GM23338 (cell line): ENCODE results near the gene PICK1. TPM values are rescaled to one million over a fixed set of nuclear protein-coding genes. Genes with fewer than 3 reads are reported as not detected.

ENCODE experiments used
- ATAC-seq: fragments of 200-7000 bp; cut with Tn5 transposase; 3 replicates; pipeline ENCODE4 v1.9.1; 2020
- DNase-seq: peaks from one replicate; pipeline ENCODE4 v3.0.0-alpha.2; 2015; ENCODE audit warnings: low spot score
- H2AFZ ChIP-seq: fragments of 200-600 bp; sonication (generic); 2 replicates; pipeline ENCODE4 v1.8.0; 2016; ENCODE audit warnings: antibody characterized with exemption, mild to moderate bottlenecking, moderate library complexity
- H3F3A ChIP-seq: fragments of 200-600 bp; sonication (generic); replicated peaks from 2 replicates; pipeline ENCODE4 v1.8.0; 2017; ENCODE audit warnings: antibody characterized with exemption, mixed run types, low read depth
- H3K27ac ChIP-seq: fragments of 200-600 bp; sonication (generic); 2 replicates; pipeline ENCODE4 v1.6.1; 2016; ENCODE audit warnings: low read depth
- H3K27me3 ChIP-seq: fragments of 200-600 bp; sonication (generic); 2 replicates; pipeline ENCODE4 v1.8.0; 2016; ENCODE audit warnings: mild to moderate bottlenecking, mixed run types, moderate library complexity; ENCODE audit not compliant: insufficient read depth
- H3K36me3 ChIP-seq: fragments of 200-600 bp; sonication (generic); 2 replicates; pipeline ENCODE4 v1.8.0; 2016; ENCODE audit warnings: mild to moderate bottlenecking; ENCODE audit not compliant: insufficient read depth
- H3K4me1 ChIP-seq: fragments of 200-600 bp; sonication (generic); 2 replicates; pipeline ENCODE4 v1.8.0; 2016; ENCODE audit warnings: mild to moderate bottlenecking, moderate library complexity; ENCODE audit not compliant: insufficient read depth
- H3K4me2 ChIP-seq: fragments of 200-600 bp; sonication (generic); 2 replicates; pipeline ENCODE4 v1.7.1; 2017; ENCODE audit warnings: mixed run types
- H3K4me3 ChIP-seq: fragments of 200-600 bp; sonication (generic); 2 replicates; pipeline ENCODE4 v1.6.1; 2016; ENCODE audit warnings: mixed run types
- H3K79me2 ChIP-seq: fragments of 200-600 bp; sonication (generic); replicated peaks from 2 replicates; pipeline ENCODE4 v1.8.0; 2017; ENCODE audit warnings: mild to moderate bottlenecking; ENCODE audit not compliant: insufficient read depth
- H3K9me2 ChIP-seq: fragments of 200-600 bp; sonication (generic); 2 replicates; pipeline ENCODE4 v1.8.0; 2017; ENCODE audit not compliant: insufficient read depth
- H4K20me1 ChIP-seq: fragments of 200-600 bp; sonication (generic); replicated peaks from 2 replicates; pipeline ENCODE4 v1.8.0; 2017; ENCODE audit warnings: mild to moderate bottlenecking; ENCODE audit not compliant: insufficient read depth
- H3K27ac Mint-ChIP-seq: 2 replicates; pipeline ENCODE4 v1.8.0; 2020; ENCODE audit warnings: inconsistent platforms, mild to moderate bottlenecking, moderate library complexity, mixed read lengths
- H3K27me3 Mint-ChIP-seq: 3 replicates; pipeline ENCODE4 v1.8.0; 2022; ENCODE audit warnings: low read depth, mild to moderate bottlenecking, moderate library complexity, mixed read lengths, inconsistent platforms; ENCODE audit not compliant: insufficient read depth, poor library complexity
- H3K36me3 Mint-ChIP-seq: 3 replicates; pipeline ENCODE4 v1.8.0; 2021; ENCODE audit warnings: low read depth, mild to moderate bottlenecking, inconsistent platforms, moderate library complexity, mixed read lengths
- H3K4me1 Mint-ChIP-seq: 3 replicates; pipeline ENCODE4 v1.8.0; 2020; ENCODE audit warnings: mild to moderate bottlenecking, inconsistent platforms, mixed read lengths
- H3K4me3 Mint-ChIP-seq: 3 replicates; pipeline ENCODE4 v1.8.0; 2021; ENCODE audit warnings: moderate library complexity, mild to moderate bottlenecking, inconsistent platforms, mixed read lengths
- H3K9me3 Mint-ChIP-seq: 3 replicates; pipeline ENCODE4 v1.8.0; 2020; ENCODE audit warnings: moderate library complexity, mild to moderate bottlenecking, inconsistent platforms, mixed read lengths
- EZH2 ChIP-seq: fragments of 200-600 bp; sonication (generic); IDR thresholded peaks from one replicate; pipeline ENCODE4 v1.8.0; 2017; ENCODE audit warnings: antibody characterized with exemption, mild to moderate bottlenecking, low read depth; ENCODE audit not compliant: unreplicated experiment
- NANOG ChIP-seq: IDR thresholded peaks from 2 replicates; pipeline ENCODE4 v1.6.1; 2016; ENCODE audit warnings: antibody characterized with exemption, borderline replicate concordance
- POLR2AphosphoS5 ChIP-seq: IDR thresholded peaks from 2 replicates; pipeline ENCODE4 v1.6.1; 2016; ENCODE audit warnings: antibody characterized with exemption, low read depth
- STAT1 ChIP-seq: IDR thresholded peaks from one replicate; pipeline ENCODE4 v1.6.1; 2016; ENCODE audit warnings: antibody characterized with exemption; ENCODE audit not compliant: unreplicated experiment
- ZNF114 ChIP-seq: fragments of 250-450 bp; sonication (Bioruptor Pico); IDR thresholded peaks from 2 replicates; pipeline ENCODE4 v1.5.0; 2020; ENCODE audit warnings: mild to moderate bottlenecking, moderate library complexity
- ZNF331 ChIP-seq: fragments of 250-450 bp; sonication (Bioruptor Pico); IDR thresholded peaks from 2 replicates; pipeline ENCODE4 v1.5.0; 2020; ENCODE audit warnings: low read depth, mild to moderate bottlenecking, moderate library complexity
- polyA plus RNA-seq: library from polyadenylated mRNA; unstranded; fragments of >200 nt; fragmentation: Nextera tagmentation; extraction: Ambion mirVana; gene quantifications from 2 replicates; pipeline ENCODE4 v1.2.1, GENCODE V29; 2016
- total RNA-seq: library from RNA; depleted of rRNA; stranded (reverse); fragments of >200 nt; shearing (Covaris generic); gene quantifications from 2 replicates; pipeline ENCODE4 v1.2.3, GENCODE V29; 2014
- TF ChIP-seq, protein P1 (sequence below), 2 experiments: fragments of 200-600 bp in 1 of 2; sonication (generic) in 1 of 2; conservative IDR thresholded peaks; 2 replicates each; pipeline versions ENCODE4 v1.5.1 to v1.6.1; 2016 to 2017; ENCODE audit warnings: antibody characterized with exemption in 2 of 2, low read depth in 2 of 2, mild to moderate bottlenecking in 2 of 2, moderate library complexity in 1 of 2
- TF ChIP-seq, protein P2 (sequence below): IDR thresholded peaks from 2 replicates; pipeline ENCODE4 v1.6.1; 2016; ENCODE audit warnings: antibody characterized with exemption
- TF ChIP-seq, protein P3 (sequence below): fragments of 250-450 bp; sonication (Bioruptor Pico); IDR thresholded peaks from 2 replicates; pipeline ENCODE4 v1.5.0; 2020; ENCODE audit warnings: mild to moderate bottlenecking, moderate library complexity

The PICK1 gene
- total and polyA plus RNA-seq, 2 experiments from 2014 or later, result 15.9 to 28.3 TPM

DNA sequence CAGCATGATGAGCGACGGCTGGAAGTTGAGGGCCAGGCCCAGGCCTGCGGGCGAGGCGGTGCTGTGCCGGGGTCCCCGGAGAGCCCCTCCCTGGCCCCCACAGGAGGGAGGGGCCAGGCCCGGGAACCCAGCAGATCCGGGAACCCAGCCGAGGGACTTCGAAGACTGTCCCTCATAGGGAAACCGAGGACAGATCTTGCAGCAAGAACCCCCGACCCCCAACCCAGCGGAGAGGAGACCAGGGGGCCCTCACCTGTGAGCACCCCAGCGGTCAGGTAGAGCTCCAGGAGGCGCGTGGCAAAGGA lies 24.4 kb downstream of the PICK1 start:
- Histone ChIP-seq H3K79me2 (no peaks in the 10 kb centered on the region), H3K4me2 (peak overlapping the region; percentile 78), H3K4me3 (peak overlapping the region; percentile 51), H3K9me2 (no peaks in the 10 kb centered on the region), H3F3A (no peaks in the 10 kb centered on the region), H4K20me1 (no peaks in the 10 kb centered on the region; the same call in 1 of the 2 replicates), H3K27ac (no peak overlapping the region), H2AFZ (no peak overlapping the region), H3K4me1 (peaks cover 25% of the 10 kb centered on the region; the same call in 1 of the 2 replicates), H3K27me3 (peaks cover 38% of the 10 kb centered on the region), H3K36me3 (no peaks in the 10 kb centered on the region)
- Mint-ChIP-seq H3K9me3 (no peaks in the 10 kb centered on the region), H3K4me1 (peaks cover 6% of the 10 kb centered on the region; the same call in 2 of the 3 replicates), H3K27ac (no peak overlapping the region), H3K4me3 (no peak overlapping the region), H3K27me3 (peaks cover 32% of the 10 kb centered on the region), H3K36me3 (no peaks in the 10 kb centered on the region; the same call in 2 of the 3 replicates)
- no peak for ATAC-seq
- DNase-seq, result no peak
- TF ChIP-seq EZH2 (peak; percentile 18), ZNF114 (CRISPR knock-in tag) (no peak), STAT1 (no peak), ZNF331 (CRISPR knock-in tag) (no peak), NANOG (no peak)
- TF ChIP-seq, protein P1, sequence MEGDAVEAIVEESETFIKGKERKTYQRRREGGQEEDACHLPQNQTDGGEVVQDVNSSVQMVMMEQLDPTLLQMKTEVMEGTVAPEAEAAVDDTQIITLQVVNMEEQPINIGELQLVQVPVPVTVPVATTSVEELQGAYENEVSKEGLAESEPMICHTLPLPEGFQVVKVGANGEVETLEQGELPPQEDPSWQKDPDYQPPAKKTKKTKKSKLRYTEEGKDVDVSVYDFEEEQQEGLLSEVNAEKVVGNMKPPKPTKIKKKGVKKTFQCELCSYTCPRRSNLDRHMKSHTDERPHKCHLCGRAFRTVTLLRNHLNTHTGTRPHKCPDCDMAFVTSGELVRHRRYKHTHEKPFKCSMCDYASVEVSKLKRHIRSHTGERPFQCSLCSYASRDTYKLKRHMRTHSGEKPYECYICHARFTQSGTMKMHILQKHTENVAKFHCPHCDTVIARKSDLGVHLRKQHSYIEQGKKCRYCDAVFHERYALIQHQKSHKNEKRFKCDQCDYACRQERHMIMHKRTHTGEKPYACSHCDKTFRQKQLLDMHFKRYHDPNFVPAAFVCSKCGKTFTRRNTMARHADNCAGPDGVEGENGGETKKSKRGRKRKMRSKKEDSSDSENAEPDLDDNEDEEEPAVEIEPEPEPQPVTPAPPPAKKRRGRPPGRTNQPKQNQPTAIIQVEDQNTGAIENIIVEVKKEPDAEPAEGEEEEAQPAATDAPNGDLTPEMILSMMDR (conservative IDR thresholded peaks at IDR 0.05; ENCODE audit: low read depth in 2 of 2), result no peak

DNA sequence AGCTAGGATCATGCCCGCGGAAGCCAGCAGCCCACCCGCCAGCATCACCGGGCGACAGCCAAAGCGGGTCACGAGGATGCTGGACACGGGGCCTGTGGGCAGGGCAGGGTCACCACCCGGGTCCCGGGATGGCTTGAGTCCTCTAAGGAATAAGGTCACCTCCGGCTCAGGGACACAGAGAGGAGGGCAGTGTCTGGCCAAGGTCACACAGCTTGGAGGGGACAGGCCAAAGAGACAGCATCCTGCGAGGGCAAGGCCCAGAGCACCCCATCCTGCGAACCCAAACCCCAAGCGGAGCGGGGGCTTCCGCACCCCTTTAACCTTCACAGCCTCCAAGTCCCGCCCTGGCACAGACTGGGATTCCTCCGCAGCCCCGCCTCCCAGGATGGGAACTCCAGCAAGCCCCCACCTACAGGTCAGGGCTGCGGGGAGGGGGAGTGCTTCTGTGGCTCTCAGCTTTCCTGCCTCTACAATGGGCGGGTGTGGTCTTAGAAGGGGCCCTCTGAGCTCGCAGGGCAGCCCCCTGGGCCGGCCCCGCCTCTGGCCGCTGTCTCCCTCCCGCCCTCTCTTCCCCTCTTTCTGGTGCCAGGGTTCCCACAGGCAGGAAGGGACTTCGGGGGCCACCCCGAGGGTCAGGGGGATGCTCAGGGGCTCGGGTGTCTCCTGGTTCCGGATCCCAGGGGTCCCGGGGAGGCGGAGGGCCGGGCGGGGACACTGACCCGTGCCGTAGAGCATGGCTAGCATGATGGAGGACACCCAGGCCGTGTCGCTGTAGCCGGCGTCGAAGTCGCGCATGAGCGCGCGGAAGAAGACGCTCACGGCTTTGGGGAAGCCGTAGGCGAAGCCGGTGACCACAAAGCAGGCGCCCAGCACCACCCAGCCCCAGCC lies 25.0 kb downstream of the PICK1 start:
- no peaks in the 10 kb centered on the region for H3K36me3 ChIP-seq
- Mint-ChIP-seq H3K27me3 (peaks cover 32% of the 10 kb centered on the region), H3K4me3 (no peak overlapping the region), H3K9me3 (no peaks in the 10 kb centered on the region), H3K27ac (no peak overlapping the region), H3K4me1 (peaks cover 6% of the 10 kb centered on the region; the same call in 2 of the 3 replicates), H3K36me3 (no peaks in the 10 kb centered on the region; the same call in 2 of the 3 replicates)
- peak overlapping the region; percentile 51 for H3K4me3 ChIP-seq
- ATAC-seq (peak; percentile 3; the same call in 2 of the 3 replicates), DNase-seq (peak; percentile 58)
- peaks cover 25% of the 10 kb centered on the region; the same call in 1 of the 2 replicates for H3K4me1 ChIP-seq
- H3K9me2 ChIP-seq, result no peaks in the 10 kb centered on the region
- H3K4me2 ChIP-seq, result peak overlapping the region; percentile 78
- no peak overlapping the region; the same call in 1 of the 2 replicates for H2AFZ ChIP-seq
- peaks cover 38% of the 10 kb centered on the region for H3K27me3 ChIP-seq
- H3F3A ChIP-seq, result no peaks in the 10 kb centered on the region
- no peaks in the 10 kb centered on the region for H3K79me2 ChIP-seq
- H3K27ac ChIP-seq, result no peak overlapping the region
- no peaks in the 10 kb centered on the region; the same call in 1 of the 2 replicates for H4K20me1 ChIP-seq
- TF ChIP-seq, protein P2, sequence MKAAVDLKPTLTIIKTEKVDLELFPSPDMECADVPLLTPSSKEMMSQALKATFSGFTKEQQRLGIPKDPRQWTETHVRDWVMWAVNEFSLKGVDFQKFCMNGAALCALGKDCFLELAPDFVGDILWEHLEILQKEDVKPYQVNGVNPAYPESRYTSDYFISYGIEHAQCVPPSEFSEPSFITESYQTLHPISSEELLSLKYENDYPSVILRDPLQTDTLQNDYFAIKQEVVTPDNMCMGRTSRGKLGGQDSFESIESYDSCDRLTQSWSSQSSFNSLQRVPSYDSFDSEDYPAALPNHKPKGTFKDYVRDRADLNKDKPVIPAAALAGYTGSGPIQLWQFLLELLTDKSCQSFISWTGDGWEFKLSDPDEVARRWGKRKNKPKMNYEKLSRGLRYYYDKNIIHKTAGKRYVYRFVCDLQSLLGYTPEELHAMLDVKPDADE, result no peak
- TF ChIP-seq STAT1 (no peak), ZNF114 (CRISPR knock-in tag) (no peak), POLR2AphosphoS5 (no peak)
- TF ChIP-seq, protein P3, sequence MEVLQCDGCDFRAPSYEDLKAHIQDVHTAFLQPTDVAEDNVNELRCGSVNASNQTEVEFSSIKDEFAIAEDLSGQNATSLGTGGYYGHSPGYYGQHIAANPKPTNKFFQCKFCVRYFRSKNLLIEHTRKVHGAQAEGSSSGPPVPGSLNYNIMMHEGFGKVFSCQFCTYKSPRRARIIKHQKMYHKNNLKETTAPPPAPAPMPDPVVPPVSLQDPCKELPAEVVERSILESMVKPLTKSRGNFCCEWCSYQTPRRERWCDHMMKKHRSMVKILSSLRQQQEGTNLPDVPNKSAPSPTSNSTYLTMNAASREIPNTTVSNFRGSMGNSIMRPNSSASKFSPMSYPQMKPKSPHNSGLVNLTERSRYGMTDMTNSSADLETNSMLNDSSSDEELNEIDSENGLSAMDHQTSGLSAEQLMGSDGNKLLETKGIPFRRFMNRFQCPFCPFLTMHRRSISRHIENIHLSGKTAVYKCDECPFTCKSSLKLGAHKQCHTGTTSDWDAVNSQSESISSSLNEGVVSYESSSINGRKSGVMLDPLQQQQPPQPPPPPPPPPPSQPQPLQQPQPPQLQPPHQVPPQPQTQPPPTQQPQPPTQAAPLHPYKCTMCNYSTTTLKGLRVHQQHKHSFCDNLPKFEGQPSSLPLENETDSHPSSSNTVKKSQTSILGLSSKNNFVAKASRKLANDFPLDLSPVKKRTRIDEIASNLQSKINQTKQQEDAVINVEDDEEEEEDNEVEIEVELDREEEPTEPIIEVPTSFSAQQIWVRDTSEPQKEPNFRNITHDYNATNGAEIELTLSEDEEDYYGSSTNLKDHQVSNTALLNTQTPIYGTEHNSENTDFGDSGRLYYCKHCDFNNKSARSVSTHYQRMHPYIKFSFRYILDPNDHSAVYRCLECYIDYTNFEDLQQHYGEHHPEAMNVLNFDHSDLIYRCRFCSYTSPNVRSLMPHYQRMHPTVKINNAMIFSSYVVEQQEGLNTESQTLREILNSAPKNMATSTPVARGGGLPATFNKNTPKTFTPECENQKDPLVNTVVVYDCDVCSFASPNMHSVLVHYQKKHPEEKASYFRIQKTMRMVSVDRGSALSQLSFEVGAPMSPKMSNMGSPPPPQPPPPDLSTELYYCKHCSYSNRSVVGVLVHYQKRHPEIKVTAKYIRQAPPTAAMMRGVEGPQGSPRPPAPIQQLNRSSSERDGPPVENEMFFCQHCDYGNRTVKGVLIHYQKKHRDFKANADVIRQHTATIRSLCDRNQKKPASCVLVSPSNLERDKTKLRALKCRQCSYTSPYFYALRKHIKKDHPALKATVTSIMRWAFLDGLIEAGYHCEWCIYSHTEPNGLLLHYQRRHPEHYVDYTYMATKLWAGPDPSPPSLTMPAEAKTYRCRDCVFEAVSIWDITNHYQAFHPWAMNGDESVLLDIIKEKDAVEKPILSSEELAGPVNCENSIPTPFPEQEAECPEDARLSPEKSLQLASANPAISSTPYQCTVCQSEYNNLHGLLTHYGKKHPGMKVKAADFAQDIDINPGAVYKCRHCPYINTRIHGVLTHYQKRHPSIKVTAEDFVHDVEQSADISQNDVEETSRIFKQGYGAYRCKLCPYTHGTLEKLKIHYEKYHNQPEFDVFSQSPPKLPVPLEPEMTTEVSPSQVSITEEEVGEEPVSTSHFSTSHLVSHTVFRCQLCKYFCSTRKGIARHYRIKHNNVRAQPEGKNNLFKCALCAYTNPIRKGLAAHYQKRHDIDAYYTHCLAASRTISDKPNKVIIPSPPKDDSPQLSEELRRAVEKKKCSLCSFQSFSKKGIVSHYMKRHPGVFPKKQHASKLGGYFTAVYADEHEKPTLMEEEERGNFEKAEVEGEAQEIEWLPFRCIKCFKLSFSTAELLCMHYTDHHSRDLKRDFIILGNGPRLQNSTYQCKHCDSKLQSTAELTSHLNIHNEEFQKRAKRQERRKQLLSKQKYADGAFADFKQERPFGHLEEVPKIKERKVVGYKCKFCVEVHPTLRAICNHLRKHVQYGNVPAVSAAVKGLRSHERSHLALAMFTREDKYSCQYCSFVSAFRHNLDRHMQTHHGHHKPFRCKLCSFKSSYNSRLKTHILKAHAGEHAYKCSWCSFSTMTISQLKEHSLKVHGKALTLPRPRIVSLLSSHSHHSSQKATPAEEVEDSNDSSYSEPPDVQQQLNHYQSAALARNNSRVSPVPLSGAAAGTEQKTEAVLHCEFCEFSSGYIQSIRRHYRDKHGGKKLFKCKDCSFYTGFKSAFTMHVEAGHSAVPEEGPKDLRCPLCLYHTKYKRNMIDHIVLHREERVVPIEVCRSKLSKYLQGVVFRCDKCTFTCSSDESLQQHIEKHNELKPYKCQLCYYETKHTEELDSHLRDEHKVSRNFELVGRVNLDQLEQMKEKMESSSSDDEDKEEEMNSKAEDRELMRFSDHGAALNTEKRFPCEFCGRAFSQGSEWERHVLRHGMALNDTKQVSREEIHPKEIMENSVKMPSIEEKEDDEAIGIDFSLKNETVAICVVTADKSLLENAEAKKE (CRISPR knock-in tag), result no peak
